NCI-H1417 (cell line): ENCODE data around the gene GOLGA6A.
"Not testable (repeated sequence)": the region's sequence is repeated elsewhere in the genome, so short reads cannot be mapped to it uniquely, and the experiment has no call there.

ENCODE experiments used
- DNase-seq, 3 experiments: peaks; one replicate each; lab custom pipeline; 2025; lab: John Stamatoyannopoulos, UW

The GOLGA6A gene, protein sequence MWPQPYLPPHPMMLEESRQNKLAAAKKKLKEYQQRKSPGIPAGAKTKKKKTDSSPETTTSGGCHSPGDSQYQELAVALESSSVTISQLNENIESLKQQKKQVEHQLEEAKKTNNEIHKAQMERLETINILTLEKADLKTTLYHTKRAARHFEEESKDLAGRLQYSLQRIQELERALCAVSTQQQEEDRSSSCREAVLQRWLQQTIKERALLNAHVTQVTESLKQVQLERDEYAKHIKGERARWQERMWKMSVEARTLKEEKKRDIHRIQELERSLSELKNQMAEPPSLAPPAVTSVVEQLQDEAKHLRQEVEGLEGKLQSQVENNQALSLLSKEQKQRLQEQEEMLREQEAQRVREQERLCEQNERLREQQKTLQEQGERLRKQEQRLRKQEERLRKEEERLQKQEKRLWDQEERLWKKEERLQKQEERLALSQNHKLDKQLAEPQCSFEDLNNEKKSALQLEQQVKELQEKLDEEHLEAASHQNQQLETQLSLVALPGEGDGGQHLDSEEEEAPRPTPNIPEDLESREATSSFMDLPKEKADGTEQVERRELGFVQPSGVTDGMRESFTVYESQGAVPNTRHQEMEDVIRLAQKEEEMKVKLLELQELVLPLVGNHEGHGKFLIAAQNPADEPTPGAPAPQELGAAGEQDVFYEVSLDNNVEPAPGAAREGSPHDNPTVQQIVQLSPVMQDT

GRCh38 chr15:74082450-74082849 lies at the start of gene GOLGA6A:
Gene GOLGA6A, minus strand, starts transcription at chr15:74082550. Its CDS starts 41 bp downstream, at chr15:74082509.
- not testable (repeated sequence) for DNase-seq

DNA sequence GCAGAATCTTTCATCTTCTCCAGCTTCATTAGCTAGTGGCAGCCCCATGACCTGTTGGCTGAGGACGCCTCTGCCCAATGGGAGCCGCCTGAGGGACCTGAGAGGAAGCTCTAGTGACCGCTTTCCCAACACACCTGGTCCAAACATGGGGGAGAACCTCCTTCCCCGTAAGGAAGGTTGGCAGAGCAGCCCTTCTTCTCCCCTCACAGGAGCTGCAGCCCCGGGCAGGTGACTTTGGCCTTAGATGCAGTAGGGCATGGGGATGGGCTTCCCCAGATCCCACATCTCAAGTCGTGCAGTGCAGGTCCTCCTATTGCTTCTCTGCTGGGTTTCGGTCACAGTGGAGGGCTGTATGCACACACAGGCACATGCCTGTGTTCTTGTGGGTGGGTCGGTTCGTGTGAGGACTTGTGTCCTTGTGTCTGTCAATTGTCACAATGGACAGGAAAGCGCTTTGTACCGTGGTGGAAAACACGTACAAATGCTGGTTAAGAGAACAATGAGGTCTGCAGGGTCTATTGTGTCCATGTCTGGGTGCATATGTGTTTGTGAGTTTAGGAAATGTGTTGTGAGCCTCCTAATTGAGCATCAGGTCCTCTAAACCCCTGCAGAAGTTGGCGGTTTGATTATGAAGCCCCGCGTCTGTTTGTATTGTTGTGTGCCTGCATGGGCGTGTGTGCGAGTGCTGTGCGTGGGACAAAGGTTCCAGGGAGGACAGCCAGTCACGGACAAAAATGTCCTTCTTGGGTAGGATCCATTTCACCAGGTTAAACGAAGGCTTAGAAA lies 49.5 kb upstream of the GOLGA6A start:
- DNase-seq: no peak

DNA sequence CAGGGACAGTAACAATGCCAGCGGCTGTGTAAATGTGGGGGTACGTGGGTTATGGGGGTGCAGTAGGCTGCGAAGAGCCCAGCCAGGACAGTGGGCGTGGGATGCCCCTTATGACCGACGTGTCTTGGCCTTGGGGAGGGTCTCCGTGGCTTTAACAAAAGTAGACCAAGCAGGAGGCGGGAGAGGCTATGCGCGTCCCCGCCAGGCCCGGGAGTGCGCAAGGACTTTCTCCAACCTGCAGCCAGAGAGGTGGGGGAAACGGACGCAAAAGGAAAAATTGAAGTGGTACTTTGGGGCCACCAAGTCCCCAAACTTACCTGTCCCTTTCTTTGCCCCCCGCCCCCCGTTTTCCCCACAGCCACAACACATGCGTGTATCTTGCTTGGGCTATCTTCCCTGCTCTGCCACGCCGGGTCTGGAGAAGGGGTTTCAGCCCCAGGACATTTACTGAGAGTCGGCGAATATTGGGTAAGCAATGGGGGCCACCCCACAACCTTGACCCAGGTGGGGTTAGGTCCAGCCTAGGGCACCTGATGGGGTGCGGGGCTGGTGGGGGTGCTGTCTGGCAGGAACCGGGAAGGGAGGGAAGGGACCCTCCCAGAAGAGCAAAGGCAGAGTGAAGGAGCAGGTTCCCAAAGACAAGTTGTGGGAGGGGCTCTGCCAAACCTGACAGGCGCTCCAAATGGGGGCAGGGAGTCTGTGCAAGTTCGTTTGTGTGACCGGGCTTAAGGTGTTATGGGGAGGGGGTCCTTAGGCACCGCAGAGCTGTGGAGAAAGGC lies 48.7 kb upstream of the GOLGA6A start:
- DNase-seq: no peak

DNA sequence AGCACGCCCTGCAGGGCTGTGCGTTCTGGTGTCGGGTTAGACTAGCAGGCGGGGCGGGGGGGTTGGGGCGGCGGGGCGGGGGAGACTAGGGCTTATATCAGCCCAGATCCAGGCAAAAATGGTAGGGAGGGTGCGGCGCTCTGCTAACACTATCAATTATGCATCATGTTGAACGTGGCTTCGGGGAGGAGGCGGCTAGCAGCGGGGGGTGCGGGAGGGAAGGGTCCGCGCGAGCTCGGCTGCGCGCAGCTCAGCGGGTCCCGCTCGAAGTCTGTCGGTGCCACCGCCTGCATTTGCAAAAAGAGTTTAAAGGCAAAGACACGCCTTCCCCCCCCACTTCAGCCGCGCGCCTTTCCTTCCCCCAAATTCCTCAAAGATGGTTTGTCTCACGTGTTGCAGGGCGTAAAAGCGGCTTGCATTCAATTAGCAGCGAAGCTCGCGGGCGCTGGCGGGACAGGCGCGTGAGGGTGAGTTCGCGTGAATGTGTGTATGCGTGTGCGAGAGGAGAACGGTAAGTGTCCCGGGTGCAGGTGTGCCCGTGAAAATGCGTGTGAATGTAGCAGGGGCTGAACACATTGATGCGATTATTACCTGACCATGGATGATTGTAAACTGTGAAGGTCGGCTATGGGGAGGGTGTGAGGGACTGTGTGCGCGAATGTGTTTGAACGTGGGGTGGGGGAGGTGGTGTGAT lies 48.0 kb upstream of the GOLGA6A start, which contains the start of gene ISLR2:
ISLR2 (plus strand) TSS at position 432 of the 694 bp plus-strand sequence. CDS start 2,169 bp downstream, outside the sequence.
- peak; percentile 70 to 87 (median 72) for DNase-seq

DNA sequence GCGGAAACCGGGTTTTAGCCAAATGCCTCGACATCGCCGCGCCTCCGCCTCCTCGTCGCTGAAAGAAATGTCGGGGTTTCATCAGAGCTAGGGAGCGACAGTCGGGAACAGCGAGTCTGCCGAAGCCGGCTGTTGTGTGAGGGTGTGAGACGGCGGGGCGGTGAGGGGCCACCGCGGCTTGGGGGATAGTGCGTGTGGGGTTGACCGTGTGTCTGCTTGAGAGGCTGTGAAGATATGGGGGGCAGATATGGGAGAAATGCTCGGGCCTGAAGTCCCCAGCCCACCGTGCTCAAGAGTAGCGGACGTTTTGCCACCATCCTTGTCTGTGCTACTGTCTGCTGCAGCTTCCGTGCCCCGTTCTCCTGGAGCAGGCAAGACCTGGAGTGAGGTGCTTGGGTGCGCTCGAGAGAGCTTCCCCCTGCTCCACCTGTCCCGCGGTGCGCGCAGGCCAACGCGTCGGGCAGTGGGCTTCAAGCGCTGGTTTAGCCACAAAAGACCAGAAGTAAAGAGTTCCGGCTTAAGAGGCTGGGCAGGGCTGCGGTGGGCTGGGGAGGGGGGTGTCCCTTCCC lies 47.3 kb upstream of the GOLGA6A start:
- DNase-seq: peak; percentile 20 to 87 (median 74)

DNA sequence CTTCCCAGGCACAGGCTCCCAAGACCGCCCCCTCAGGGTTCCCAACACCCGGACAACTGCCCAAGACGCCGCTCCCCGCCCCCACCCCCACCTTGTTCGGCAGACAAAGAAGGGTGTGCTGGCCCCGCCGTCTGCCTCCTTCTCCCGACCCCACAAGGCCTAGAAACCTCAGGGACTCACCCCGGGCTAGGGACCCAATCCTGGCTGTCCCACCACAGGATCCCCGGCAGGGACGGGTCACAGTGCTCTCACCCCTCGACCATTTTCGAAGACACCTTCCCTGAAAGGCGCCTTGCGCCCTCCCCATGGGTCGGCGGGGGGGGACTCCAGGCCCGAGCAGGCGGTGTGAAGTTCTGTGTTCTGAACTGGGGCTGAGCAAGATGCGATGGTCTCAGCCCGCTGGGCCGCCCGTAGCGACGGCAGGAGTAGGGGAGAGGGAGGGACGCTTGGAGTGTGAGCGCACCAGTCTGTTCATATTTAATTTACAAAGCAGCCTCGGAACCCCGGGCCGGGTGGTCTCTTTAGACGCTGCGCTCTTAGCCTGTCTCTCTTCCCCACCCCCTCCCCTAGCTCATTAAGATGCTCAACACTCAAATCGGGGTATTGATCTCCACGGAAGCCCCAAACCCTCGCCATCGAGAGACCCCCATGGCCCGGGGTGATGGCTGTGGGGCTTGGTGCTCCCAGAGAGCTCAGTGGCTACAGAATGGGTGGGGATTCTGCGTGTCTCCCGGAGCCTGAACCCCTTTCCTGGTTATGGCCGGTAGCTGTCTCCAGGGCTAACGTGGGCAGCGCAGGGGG lies 46.6 kb upstream of the GOLGA6A start:
- peak in 2 of 3 experiments; percentile 87 to 88 for DNase-seq

GRCh38 chr15:74127954-74128784 lies 45.8 kb upstream of the GOLGA6A start:
- peak in 2 of 3 experiments; percentile 44 to 94 for DNase-seq

- DNase-seq: peak; percentile 91 to 98 (median 97)
These were observed 45.1 kb upstream of the GOLGA6A start for GRCh38 chr15:74127255-74127953.

DNA sequence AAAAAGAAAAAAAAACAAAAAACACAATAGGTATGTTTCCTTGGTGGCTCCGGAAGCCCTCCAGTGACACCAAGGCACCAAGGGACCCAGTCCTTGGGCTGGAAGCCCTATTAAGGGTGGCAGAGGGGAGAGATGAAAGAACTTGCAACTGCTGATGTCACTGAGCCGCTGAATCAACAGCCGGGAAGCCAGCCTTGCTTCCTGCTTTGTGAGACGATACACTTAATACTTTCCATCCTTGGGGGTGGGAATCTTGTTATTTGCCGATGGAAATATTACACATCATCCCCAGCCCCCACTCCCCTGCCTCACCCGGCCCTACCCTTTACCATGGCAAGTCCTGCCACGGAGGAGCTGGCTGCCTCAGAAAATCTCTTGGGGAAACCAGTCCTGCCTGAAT lies 42.4 kb upstream of the GOLGA6A start:
- no peak for DNase-seq

- no peak for DNase-seq
These were observed 41.8 kb upstream of the GOLGA6A start for GRCh38 chr15:74124196-74124595.

DNA sequence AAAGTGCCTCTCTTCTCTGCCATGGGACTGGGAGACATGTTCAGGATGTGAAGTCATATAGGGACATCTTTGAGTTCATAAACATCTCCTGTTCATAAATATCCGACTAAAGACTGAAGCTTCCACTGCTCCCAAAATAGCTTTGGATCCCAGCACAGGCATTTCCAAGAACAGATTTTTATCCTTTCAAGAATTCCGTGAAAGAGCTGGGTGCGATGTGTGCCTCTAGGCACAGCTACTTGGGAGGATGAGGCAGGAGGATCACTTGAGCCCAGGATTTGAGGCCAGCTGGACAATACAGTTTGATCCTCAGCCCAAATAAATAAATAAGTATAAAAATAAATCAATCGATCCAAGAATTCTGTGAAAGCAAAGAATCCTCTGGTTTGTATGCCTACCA lies 41.3 kb upstream of the GOLGA6A start:
- DNase-seq: no peak

GRCh38 chr15:74123131-74123429 lies 40.7 kb upstream of the GOLGA6A start:
- peak in 2 of 3 experiments; percentile 10 to 26 for DNase-seq

- DNase-seq: no peak
These were observed 40.2 kb upstream of the GOLGA6A start for GRCh38 chr15:74122403-74123130.

DNA sequence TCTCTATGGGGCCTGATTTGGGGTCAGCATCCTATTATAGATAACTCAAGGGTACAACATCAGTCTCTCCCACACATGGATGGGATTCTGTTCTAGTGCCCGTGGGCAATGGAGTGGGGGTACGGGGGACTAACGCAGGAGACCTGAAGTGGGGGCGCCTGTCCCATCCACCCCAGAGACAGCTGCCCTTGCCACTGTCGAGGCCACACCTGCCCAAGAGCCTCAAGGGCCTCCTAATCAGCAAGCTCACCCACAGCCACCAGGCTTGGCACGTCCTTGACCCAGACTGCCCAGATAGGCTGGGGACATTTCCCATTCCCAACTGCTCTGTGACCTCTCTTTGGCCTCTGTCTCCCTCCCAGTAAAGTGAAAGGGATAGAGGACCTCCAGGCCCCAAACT lies 39.5 kb upstream of the GOLGA6A start:
- no peak for DNase-seq

DNA sequence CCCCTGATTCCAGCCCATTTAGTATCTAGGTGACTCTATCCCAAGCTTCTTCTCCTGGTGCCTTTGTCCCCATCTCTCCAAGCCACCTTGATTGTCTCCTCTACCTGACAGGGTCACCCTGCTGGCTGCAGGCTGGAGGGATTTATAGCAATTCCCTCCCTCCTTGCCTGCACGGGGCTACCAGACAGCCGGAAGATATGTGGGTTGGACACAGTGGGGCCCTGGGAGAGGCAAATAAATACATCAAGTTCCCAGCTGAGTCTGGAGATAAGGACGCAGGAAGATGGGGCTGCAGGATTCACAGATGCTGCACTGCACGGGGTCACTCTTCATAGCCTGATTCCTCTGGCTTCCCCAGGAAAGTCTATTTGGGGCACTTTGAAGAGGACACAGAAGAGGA lies 38.7 kb upstream of the GOLGA6A start:
- no peak for DNase-seq

GRCh38 chr15:74120426-74120825 lies 38.1 kb upstream of the GOLGA6A start:
- no peak for DNase-seq

DNA sequence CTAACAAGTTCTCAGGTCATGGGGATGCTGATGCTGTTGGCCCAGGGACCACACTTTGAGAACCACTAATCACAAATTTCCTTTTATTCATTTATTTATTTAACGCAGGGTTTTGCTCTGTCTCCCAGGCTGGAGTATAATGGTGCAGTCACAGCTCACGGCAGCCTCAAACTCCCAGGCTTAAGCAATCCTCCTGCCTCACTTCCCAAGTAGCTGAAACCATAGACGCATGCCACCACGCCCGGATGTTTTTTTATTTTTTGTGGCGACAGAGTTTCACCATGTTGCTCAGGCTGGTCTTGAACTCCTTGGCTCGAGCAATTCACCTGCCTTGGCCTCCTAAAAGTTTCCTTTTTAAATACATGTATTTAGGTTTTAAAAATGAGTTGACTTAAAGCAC lies 27.4 kb upstream of the GOLGA6A start:
- no peak for DNase-seq

DNA sequence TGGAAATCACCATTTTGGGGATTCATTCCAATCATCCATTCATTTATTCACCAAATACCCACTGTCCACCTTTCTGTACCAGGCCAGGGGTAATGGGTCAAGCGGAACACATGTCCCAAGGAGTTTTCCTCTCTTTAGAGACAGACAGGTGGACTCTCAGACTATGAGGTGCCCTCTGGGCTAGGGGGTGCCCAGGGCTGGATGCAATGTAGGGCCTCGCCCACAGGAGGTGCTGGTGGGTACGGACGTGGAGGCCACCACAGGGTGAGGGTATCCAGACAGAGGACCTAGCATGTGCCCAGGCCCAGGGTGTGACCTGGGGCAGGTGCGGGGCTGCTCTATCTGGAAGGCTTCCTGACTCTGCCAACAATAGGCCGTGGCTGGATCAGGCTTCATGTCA lies 26.3 kb upstream of the GOLGA6A start:
- DNase-seq: not testable (repeated sequence)
